Left ventricle myocardium inferior (tissue), 1 donor: ENCODE results near the gene DLGAP4. TPM values are rescaled to one million over a fixed set of nuclear protein-coding genes. Genes with fewer than 3 reads are reported as not detected.

ENCODE experiments used
- DNase-seq: peaks from one replicate; pipeline ENCODE4 v3.0.0-alpha.2; 2020
- H3K27ac ChIP-seq: fragments of 200-600 bp; replicated peaks from 2 replicates; pipeline ENCODE4 v1.8.0; 2021
- H3K27me3 ChIP-seq: fragments of 200-600 bp; 2 replicates; pipeline ENCODE4 v1.8.0; 2021; ENCODE audit warnings: low read depth
- H3K36me3 ChIP-seq: fragments of 200-600 bp; 2 replicates; pipeline ENCODE4 v1.8.0; 2021
- H3K4me1 ChIP-seq: fragments of 200-600 bp; 2 replicates; pipeline ENCODE4 v1.8.0; 2021
- H3K4me3 ChIP-seq: fragments of 200-600 bp; 2 replicates; pipeline ENCODE4 v1.8.0; 2021; ENCODE audit warnings: mild to moderate bottlenecking, moderate library complexity
- H3K9me3 ChIP-seq: fragments of 200-600 bp; replicated peaks from 2 replicates; pipeline ENCODE4 v1.8.0; 2021
- CTCF ChIP-seq: fragments of 200-600 bp; IDR thresholded peaks from 2 replicates; pipeline ENCODE4 v1.8.0; 2021; ENCODE audit warnings: antibody characterized with exemption, mild to moderate bottlenecking, borderline replicate concordance
- intact Hi-C: fragments of 100-400 bp; cut with micrococcal nuclease; formaldehyde crosslinking; loops from one replicate; pipeline ENCODE4 v1.11.0; 2022
- total RNA-seq: library from RNA; stranded (reverse); fragmentation: NEBNext Ultra II Directional; extraction: Animal tissue kit (Norgen Biotek cat#: 25700); gene quantifications from one replicate; pipeline ENCODE4 v1.2.1, GENCODE V29; 2021
- donor health status: DM: no; HTN: yes; CAD: no; lungs with severe emphysema.

The DLGAP4 gene
- total RNA-seq, 1 donor from 2014 or later = 51.7 TPM

GRCh38 chr20:36370991-36371790, 65.1 kb downstream of the DLGAP4 start:
- Histone ChIP-seq H3K9me3 (no peaks in the 10 kb centered on the region), H3K27me3 (peaks cover 97% of the 10 kb centered on the region), H3K4me3 (no peak overlapping the region), H3K27ac (no peak overlapping the region), H3K4me1 (no peaks in the 10 kb centered on the region), H3K36me3 (no peaks in the 10 kb centered on the region)
- no peak for DNase-seq
- no peak for TF ChIP-seq CTCF
- intact Hi-C loops = no loop called here

- TF ChIP-seq CTCF = no peak
- Histone ChIP-seq H3K9me3 (no peaks in the 10 kb centered on the region), H3K27ac (no peak overlapping the region), H3K36me3 (no peaks in the 10 kb centered on the region), H3K27me3 (peaks cover 97% of the 10 kb centered on the region), H3K4me1 (no peaks in the 10 kb centered on the region), H3K4me3 (no peak overlapping the region)
- intact Hi-C loops = no loop called here
- no peak for DNase-seq
Measured at GRCh38 chr20:36372666-36373065, 66.5 kb downstream of the DLGAP4 start.

GRCh38 chr20:36373089-36373488, 67.0 kb downstream of the DLGAP4 start:
- intact Hi-C loops = no loop called here
- H3K9me3 ChIP-seq = no peaks in the 10 kb centered on the region
- H3K27ac ChIP-seq = no peak overlapping the region
- H3K4me3 ChIP-seq = no peak overlapping the region
- no peak for TF ChIP-seq CTCF
- H3K4me1 ChIP-seq = no peaks in the 10 kb centered on the region
- no peak for DNase-seq
- peaks cover 97% of the 10 kb centered on the region for H3K27me3 ChIP-seq
- no peaks in the 10 kb centered on the region for H3K36me3 ChIP-seq

- DNase-seq = no peak
- intact Hi-C loops = no loop called here
- no peak for TF ChIP-seq CTCF
- H3K27me3 ChIP-seq = peaks cover 97% of the 10 kb centered on the region
- no peaks in the 10 kb centered on the region for H3K36me3 ChIP-seq
- no peaks in the 10 kb centered on the region for H3K9me3 ChIP-seq
- no peaks in the 10 kb centered on the region for H3K4me1 ChIP-seq
- H3K27ac ChIP-seq = no peak overlapping the region
- H3K4me3 ChIP-seq = no peak overlapping the region
Measured at GRCh38 chr20:36374995-36375394, 68.9 kb downstream of the DLGAP4 start.

GRCh38 chr20:36377348-36378326, 71.5 kb downstream of the DLGAP4 start:
- Histone ChIP-seq H3K4me3 (no peak overlapping the region), H3K4me1 (no peaks in the 10 kb centered on the region), H3K9me3 (peaks cover 8% of the 10 kb centered on the region), H3K27ac (no peak overlapping the region), H3K36me3 (no peaks in the 10 kb centered on the region), H3K27me3 (peaks cover 80% of the 10 kb centered on the region)
- DNase-seq = no peak
- no peak for TF ChIP-seq CTCF
- intact Hi-C loops = no loop called here
